NCI-H446 treated with DMSO at 0.1 percent for 48 hours (cell line): Measurements from ENCODE around the gene ZC3H12A.
A peak's percentile ranks its signal among the peaks of the same experiment; 100 is the strongest.

Source experiments
- DNase-seq: peaks from one replicate; lab custom pipeline; 2025; lab: John Stamatoyannopoulos, UW

Gene ZC3H12A

DNA sequence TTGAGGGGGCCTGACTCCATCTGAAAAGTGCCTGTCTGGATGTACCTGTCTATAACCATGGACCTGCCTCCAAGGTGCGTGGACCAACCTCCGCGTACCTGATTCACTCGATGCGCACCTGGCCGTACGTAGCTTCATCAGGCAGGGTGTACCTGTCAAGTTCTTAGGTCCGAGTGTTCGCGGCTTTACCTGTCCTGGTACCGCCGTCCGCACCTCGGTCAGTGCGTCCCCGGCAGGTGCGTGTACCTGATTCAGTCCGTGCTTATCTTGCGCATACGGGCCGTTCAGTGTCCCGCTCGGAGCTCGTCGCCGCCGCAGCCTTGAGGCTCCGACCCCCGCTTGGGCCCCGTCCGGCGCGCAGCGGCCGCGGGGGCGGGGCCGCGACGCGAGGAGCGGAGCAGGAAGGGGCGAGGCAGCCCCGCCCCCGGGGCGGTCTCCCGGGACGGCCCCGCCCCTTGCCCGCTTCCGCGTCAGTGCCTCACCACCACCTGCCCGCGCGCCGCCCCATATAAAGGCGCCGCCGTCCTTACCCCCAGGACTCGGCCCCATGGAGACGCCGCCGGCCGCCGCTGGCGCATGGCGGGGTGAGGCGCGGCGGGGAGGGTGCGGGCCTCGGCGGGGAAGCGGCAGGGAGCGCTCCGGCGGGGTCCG is at the start of gene ZC3H12A:
ZC3H12A (plus strand) TSS at position 535 of the 651 bp plus-strand sequence. CDS start 917 bp downstream, outside the sequence.
- peak; percentile 71 for DNase-seq

DNA sequence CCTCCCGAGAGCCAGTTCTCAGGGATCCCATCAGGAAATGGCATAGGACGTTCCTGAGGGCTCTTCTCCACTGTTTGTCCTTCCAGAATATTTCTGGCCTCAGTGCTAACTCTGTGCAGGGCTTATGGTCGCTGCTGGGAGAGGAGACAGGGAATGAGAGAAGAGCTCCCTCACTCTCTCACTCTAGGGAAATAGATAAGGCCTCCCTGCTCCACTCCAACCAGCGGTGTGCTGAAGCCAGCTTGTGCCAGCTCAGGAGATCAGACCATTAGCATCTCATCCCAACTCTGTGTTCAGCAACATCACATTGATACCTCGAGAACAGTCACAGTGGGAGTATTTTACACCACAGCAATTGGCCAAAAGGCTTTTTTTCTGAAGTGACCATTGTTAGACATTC is 49.2 kb upstream of the ZC3H12A start:
- no peak for DNase-seq

DNA sequence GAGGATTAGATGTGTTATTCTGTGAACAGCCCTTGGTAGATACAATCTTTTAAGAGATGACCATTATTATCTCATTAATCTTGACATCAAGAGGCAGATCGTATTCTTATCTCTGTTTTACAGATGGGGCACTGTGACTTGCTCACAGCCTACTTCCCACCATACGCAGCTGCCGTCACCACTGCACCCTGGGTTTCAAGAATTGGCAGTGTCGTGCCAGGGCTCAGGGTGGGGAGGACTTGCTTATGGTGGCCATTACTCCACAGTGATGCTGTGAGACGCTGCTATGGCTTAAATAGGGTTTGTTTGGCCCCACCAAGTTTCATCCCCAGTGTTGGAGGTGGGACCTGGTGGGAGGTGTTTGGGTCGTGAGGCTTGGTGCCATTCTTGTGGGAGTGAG is 45.4 kb upstream of the ZC3H12A start:
- DNase-seq = no peak

DNA sequence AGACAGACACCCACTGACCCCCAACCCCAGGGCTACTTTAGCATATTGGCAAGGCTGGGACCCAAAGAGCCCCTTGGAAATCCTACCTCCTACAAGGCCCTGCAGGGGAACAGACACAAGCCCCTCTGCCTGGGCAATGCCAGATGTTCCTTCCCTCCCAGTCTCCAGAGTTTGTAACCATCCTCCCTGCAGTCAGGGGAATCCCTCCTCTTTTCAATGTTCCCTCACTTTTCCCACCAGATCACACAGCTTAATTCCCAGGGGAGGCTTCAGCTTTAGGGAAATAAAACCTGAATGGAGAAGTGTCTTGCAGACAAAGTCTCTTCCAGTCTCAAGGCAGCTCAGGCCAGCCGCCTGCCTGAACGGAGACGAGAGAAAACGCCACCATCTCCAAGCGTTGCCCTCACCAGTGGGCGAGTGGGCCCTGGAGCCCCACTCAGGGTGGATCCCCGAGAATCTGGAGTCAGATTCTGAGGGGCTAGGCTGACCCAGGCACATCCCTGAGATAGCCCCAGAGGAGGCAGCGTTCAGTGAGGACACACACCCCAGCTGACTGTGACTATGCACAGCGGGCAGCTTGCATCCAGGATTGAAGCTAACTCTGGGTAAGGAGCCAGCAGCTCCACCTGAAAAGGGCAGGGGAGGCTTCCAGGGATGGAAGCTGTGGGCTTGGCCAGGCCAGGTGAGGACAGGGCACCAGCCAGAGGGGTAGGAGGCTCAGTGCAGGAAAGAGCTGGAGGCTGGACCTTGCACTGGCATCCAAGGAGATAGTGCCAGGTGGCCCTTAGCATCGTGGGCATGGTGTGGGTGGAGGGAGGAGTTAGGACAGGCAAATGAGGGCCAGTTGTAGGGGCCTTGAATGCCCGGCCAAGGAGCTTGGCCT is 44.0 kb upstream of the ZC3H12A start:
- DNase-seq = no peak

DNA sequence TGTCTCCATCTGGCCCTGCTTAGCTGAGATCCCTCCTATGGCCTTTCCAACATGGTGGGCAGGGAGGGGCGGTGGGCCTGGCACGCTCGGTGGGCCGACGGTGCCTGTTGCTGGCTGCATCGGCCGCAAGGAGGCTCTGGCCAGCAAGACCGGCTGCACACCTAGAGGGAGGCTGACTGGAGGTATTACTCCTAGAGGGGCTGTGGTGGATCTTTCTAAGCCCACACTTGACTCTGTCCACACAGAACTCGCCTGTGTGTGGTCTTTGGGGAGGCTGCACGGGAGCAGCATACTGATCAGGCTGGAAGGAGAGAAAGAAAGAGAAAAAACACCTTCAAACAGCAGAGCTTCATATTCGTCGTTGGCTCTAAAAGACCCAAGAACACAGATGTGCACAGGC is 41.7 kb upstream of the ZC3H12A start:
- DNase-seq = no peak

DNA sequence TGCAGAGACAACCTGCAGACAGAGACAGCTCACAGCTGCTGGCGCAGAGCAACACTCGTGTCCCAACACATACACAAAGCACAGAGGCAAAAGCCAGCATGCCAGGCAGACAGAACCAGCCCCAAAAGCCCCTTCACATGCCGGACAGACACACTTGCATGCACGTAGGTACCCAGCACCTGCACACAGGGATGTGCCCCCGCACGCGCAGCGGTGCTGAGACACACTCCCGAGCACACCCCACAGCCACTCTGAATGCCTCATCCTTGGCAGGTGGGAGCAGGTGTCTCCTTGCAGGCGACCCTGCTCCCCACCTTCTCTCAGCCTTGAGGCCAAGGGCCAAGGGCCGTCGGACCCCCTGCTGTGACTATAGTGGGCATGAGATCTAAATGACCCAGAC is 41.2 kb upstream of the ZC3H12A start:
- no peak for DNase-seq

DNA sequence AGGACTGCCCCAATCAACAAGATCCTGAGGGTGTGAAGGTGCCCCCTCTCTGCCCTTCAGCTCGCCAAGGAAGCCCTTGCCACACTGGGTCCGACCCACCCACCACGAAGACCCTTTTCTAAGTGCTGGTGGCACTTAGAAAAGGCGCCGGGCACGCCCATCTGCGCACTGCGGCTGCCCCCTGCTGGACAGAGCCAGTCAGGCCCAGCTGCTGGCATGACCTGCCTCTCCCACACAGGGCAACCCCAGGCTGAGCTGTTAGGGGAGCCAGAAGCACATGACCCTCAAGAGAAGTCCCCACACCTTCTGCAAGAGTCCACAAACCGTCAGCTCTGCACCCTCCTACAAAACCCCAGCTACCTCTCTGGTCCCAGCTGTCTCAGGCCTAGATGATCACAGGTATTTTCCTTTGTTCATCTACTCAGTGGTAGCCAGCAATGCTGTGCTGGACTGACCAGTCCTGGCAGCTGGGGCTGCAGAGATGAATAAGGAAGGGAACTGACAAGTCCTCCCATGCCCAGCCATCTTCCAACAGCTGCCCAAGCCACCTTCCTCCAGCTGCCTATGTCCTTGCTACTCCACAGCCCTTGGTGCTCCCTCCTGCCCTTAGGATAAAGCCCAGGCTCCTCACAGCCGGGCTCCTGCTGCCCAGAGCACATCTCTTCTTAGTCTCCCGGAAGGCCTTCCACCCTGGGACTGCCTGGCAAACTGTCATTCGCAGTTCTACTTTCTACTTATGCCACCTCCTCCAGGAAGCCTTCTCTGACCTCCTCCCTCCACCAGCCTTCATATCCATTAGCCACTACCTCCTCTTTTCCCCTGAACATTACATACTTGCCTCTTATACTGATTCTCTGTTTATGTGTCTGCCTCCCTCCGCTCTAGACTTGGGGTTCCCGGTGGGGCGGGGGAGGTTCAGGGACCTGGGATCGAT is 39.8 kb upstream of the ZC3H12A start:
- peak; percentile 16 for DNase-seq

DNA sequence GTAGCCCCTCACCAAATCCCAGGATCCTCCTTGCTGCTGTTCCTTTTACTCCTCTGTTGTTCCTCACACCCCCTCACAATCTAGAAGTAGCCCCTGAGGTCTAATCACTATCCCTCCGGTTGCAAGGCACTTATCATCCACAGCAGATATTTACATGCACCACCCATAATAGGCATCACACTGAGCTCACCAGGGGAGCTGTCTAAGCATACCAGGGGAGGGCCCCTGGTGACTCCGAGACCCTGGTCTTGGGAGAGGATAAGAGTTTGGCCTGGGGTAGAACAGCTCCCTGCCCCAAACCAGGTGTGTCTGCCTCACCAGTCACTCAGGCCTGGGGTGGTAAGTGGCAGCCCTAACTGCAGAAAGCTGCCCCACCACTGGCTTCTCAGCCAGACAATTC is 37.3 kb upstream of the ZC3H12A start:
- no peak for DNase-seq

DNA sequence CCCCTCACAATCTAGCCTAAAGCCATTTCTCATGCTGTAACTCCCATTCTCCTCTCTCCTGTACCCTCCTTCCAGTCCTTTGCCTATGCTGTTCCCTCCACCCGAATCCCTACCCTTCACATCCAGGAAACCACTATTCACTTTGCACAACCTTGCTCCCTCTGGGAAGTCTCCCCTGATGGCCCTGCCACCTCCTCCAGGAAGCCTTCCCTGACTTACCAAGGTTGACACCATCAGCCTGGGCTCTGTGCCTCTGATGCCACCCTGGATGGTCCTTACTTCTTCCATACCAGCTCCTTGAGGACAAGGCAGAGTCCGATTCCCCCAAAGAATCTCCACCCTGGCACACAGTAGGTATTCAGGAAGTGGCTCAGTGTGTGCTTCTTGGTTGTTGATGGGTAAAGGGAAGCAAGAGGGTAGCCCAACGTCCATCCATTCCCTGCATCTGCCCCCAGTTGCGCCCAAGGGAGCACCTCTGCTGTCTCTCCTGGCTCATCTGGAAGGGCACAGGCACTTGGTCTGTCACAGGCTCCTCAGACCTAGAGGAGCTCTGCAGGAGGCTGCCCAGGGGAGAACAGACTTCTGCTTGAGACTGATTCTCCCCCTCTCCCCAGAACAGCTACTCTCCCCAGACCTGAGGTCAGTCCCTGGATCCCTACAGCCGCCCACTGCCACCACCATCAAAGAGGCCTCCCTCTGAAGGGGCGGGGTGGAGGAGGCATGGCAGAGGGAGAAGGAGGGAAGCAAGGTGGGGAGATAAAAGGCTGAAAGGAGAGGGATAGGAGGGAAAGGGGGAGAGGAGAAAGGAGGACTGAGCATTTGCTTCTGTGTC is 36.1 kb upstream of the ZC3H12A start:
- DNase-seq = no peak

DNA sequence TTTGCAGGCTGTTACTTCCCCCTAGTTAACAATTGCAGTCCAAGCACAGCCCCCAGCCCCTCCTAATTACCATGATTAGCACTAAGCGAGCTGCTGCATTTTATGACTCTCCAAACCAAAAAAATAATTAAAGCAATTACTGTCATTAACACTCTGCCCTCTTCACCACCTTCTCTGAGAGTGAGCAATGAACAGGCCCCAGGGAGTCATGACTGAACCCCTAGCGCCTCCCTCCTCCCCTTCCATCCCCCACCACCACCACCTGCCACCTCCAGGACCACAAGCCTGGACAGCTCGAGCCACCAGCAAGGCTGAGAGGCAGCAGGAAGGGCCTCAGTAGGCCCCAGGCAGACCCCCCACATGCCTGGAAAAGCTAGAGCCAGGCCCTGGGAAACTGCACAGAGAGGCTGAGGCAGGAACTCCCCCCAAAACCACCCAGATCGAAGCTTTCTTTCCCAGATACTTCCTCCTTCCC is 35.5 kb upstream of the ZC3H12A start:
- no peak for DNase-seq

DNA sequence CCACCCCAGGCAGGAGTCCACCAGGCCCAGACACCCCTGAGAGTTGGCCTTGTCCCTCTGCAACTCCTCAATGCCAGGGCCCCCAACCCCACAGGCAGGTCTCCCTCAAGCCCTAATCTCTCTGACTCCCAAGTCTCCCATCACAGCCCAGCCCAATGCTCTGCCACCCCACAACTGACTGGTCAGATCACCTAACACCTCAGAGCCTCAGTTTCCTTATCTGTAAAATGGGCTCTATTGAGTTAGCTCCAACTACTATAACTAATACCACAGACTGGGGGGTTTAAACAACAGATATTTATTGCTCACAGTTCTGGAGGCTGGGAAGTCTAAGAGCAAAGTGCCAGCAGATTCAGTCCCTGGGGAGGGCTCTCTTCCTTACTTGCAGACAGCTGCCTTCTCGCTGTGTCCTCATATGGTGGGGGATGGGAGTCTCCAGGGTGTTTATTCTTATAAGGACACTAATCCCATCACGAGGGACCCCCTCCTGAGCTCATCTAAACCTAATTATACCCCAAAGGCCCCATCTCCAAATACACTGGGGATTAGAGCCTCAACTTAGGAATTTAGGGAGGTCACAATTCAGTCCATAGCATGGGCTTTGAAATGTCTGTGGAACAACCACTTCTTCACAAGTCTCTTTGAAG is 34.9 kb upstream of the ZC3H12A start:
- no peak for DNase-seq

DNA sequence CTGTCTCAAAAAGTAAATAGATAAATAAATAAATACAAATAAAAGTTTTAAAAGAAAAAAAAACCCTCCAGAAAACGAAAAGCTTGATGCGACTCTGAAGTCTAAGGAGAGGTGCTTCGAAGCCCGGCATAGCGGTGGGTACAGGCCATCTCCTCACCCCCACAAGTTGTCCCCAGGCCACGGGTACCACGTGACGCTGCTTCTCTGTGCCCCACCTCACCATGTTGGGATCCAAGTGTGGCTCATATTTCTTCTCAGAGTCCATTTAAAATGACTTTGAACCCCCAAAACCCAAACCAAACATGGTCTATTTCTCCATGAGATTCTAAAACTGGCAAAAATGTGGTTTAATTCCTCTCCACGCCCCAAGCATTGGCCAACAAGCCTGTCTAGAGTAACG is 32.9 kb upstream of the ZC3H12A start:
- no peak for DNase-seq

DNA sequence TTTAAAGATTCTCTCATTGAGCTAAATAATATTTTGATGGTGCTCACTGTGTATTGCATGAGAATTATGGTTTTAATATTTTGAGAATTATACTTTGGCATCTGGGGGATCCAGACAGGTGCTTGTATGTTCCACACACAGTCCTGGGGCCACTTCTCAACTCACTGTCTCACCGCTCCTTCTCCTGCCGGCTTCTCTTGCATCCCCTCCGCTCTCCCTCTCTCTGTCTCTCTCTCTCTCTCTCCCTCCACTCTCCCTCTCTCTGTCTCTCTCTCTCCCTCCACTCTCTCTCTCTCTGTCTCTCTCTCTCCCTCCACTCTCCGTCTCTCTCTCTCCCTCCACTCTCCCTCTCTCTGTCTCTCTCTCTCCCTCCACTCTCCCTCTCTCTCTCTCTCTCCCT is 32.2 kb upstream of the ZC3H12A start:
- DNase-seq = no peak

DNA sequence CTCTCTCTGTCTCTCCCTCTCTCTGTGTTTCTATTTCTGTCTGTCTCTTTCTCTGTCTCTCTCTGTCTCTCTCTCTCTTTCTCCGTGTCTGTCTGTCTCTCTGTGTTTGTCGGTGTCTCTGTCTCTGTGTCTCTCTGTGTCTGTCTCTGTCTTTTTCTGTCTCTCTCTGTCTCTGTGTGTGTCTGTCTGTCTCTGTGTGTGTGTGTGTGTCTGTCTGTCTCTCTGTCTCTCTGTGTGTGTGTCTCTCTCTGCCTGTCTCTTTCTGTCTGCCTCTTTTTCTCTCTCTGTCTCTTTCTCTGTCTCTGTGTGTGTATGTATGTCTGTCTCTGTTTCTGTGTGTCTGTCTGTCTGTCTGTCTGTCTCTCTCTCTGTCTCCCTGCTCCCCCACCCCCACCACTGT is 31.7 kb upstream of the ZC3H12A start:
- DNase-seq = no peak

DNA sequence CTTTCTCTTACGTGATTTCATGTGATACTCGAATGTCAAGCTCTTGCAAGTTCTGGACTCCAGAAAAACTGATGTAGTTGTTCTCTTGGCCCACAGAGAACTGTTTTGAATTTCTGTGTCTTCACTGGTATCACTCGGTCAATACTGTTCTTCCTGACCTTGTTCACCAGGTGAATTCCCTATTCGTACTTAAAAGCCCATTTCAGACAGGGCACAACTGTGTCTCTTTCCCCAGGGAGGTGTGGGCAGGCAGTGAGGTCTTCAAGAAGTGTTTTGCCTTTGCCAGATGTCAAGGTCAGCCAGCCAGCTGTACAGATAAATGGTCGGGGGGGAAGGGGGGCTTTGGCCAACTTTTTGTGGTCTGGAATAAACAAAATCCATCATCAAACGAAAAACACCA is 27.5 kb upstream of the ZC3H12A start:
- no peak for DNase-seq

DNA sequence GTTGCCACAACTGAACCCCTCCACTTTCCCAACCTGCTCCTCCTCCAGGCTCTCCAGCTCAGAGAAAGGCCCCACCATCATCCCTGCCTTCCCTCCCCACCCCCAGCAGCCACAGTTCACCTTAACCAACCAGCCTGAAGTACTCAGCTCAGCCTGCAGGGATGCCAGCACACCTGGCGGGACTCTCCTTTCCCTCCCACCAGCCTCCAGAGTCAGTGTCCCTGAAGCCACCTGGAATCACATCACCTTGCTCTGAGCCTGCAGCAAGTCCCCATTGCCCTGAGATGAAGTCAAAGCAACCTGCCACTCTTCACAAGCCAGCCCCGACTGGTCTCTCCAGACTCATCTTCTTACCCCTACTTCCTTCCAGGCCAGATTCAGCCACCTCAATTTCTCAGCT is 26.2 kb upstream of the ZC3H12A start:
- no peak for DNase-seq

DNA sequence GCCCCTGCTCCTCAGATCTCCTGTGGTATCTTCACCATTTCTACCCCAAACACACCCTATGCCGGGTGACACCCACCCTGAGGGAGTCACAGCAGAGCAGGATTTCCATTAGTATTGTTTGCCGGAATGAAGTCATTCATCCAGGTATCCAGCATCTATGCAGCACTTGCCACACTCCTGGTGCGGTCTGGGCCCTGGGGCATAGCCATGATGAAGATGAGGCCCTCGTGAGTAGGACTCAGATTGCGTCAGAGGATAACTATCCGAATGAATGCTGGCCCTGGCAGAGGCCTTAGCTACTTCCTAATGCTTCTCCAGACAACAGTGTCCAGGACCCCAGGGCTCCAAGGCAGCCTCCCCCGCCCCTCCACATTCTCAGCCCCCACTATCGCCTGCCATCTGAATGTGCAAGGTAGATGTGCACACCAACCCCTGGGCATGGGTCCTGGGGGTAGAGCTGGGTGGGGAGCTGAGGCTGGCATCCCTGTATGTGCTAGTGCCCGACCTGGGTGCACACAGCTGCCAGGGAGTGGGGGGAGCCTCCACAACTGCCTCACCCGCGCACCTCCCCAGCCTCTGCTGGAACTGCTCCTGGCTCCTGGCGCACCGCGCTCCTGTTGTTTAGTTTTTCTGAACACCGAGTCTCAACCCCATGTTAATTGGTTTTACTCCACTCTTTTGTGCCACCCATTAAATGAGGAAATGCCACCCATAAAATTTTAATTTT is 25.5 kb upstream of the ZC3H12A start:
- DNase-seq = no peak

DNA sequence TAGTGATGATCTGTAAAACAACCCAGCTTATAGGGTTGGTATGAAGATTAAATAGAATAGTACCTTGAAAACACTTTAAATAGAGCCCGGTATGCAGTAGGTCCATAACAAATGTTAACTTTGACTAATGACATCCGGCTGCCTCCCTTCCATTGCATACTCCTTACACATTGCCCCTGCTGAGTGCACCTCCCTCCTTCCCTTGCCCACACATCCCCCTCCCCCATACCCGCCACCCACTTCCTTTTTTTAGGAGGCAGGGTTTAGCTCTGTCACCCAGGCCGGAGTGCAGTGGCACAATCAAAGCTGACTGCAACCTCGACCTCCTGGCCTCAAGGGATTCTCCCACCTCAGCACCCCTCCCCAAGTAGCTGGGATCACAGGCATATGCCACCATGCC is 24.4 kb upstream of the ZC3H12A start:
- DNase-seq = no peak

DNA sequence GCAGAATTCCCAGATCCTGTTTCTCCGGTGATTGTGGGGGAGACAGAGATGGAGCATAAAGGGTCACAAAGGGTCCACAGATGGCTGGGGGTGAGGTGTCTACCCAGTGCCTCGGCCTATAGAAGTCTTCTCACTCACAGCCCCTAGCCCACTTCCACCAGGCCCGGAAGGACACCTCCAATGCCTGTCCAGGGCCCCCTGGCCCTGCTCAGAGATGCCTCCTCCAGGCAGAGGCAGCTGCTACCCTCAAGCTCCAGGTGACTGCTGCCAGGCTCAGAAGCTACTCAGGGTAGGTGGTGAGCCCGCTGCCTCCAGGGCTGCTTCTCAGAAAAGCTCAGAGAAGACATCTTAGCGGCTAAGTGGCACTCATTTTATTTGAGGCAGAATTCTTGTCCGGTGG is 22.0 kb upstream of the ZC3H12A start:
- DNase-seq = no peak

DNA sequence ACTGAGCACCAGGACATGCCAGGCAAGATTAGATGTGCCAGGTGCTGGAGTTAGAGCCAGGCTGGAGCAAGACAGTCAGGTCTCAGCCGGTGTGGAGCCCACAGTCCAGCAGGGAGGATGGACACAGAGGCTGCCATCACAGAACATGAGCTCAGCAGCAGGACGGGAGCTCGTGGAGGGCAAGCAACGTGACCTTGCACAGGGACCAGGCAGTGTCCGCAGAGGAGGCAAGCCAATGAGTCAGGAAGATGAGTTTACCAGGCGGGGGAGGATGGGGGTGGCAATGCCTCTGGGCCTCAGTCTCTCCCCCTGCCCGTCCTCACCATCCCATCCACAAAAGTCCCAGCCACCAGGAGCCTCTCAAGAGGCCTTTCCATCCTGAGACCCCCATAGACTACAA is 20.7 kb upstream of the ZC3H12A start:
- no peak for DNase-seq
